Right lobe of liver (tissue), 4 donors: ENCODE results near the gene NFIB.

Experiments
- CTCF ChIP-seq, 4 donors: fragments of 200-600 bp in 3 of 4; fragments of 450-650 bp in 1 of 4; IDR thresholded peaks; one replicate each; pipeline versions ENCODE4 v1.5.1 to v1.8.0; 2016 to 2022; ENCODE audit warnings: antibody characterized with exemption in 4 of 4, mild to moderate bottlenecking in 2 of 4
- POLR2A ChIP-seq: fragments of 450-650 bp; IDR thresholded peaks from one replicate; pipeline ENCODE4 v1.6.1; 2017; ENCODE audit warnings: antibody characterized with exemption, mild to moderate bottlenecking
- donor health status: DM: no; HTN: no; CAD: no.
- donor health status: DM: no; HTN: no; CAD: no.
- donor health status: DM: no; HTN: yes; CAD: no.

GRCh38 chr9:14352503-14352902 lies 38.6 kb upstream of the NFIB start:
- TF ChIP-seq CTCF (IDR thresholded peaks at IDR 0.05) (no peak), POLR2A (no peak)
